NCI-H2196 (cell line): ENCODE data around the gene INS.
A peak's percentile ranks its signal among the peaks of the same experiment; 100 is the strongest.

ENCODE experiments used
- DNase-seq: peaks from one replicate; lab custom pipeline; 2025; ENCODE audit not compliant: unreplicated experiment; lab: John Stamatoyannopoulos, UW

The INS gene

GRCh38 chr11:2167141-2168045 lies 6.4 kb upstream of the INS start:
- no peak for DNase-seq

GRCh38 chr11:2166091-2166851 lies 5.3 kb upstream of the INS start:
- no peak for DNase-seq

- DNase-seq: no peak
These were observed 4.6 kb upstream of the INS start for GRCh38 chr11:2165571-2165970.

GRCh38 chr11:2164861-2165555 lies 4.0 kb upstream of the INS start:
- DNase-seq: peak; percentile 8

GRCh38 chr11:2164081-2164480 lies 3.1 kb upstream of the INS start:
- no peak for DNase-seq

GRCh38 chr11:2163428-2163978 lies 2.5 kb upstream of the INS start:
- no peak for DNase-seq

- DNase-seq: no peak
These were observed 1.2 kb downstream of the INS start for GRCh38 chr11:2159536-2160413.

GRCh38 chr11:2158966-2159365 lies 2.0 kb downstream of the INS start:
- DNase-seq: no peak

GRCh38 chr11:2158296-2158737 lies 2.7 kb downstream of the INS start:
- DNase-seq: no peak

GRCh38 chr11:2157294-2158040 lies 3.5 kb downstream of the INS start:
- no peak for DNase-seq

GRCh38 chr11:2156416-2157182 lies 4.4 kb downstream of the INS start:
- DNase-seq: peak; percentile 86

- no peak for DNase-seq
These were observed 5.5 kb downstream of the INS start for GRCh38 chr11:2155511-2155910.

- DNase-seq: no peak
These were observed 6.1 kb downstream of the INS start for GRCh38 chr11:2154889-2155288.

- no peak for DNase-seq
These were observed 6.8 kb downstream of the INS start for GRCh38 chr11:2154195-2154585.

- DNase-seq: no peak
These were observed 7.3 kb downstream of the INS start for GRCh38 chr11:2153581-2154194.

GRCh38 chr11:2151500-2152257 lies 9.3 kb downstream of the INS start:
- DNase-seq: peak; percentile 84
